Omental fat pad (tissue), 4 donors: ENCODE measurements around the gene RNU4-1. TPM values are rescaled to one million over a fixed set of nuclear protein-coding genes. Genes with fewer than 3 reads are reported as not detected.

ENCODE experiments used
- ATAC-seq: fragments of 150-250 bp; one replicate; pipeline ENCODE4 v1.9.1; 2016; ENCODE audit warnings: mild to moderate bottlenecking, moderate library complexity; ENCODE audit not compliant: low FRiP score
- DNase-seq: peaks from one replicate; pipeline ENCODE4 v3.0.0-alpha.2; 2019; ENCODE audit warnings: low spot score
- total RNA-seq, 4 donors: library from RNA; depleted of rRNA; stranded (reverse); fragments of >200 nt; gene quantifications; one replicate each; pipeline ENCODE4 v1.1.0, GENCODE V29; 2016
- TF ChIP-seq, protein P1 (sequence below), 3 donors: fragments of 450-650 bp; IDR thresholded peaks; one replicate each; pipeline ENCODE4 v1.5.1; 2016 to 2017; ENCODE audit warnings: antibody characterized with exemption in 3 of 3, mild to moderate bottlenecking in 3 of 3, moderate library complexity in 2 of 3

Gene RNU4-1
- total RNA-seq, 4 donors from 2014 or later = under 0.01 TPM; not detected in 2

DNA sequence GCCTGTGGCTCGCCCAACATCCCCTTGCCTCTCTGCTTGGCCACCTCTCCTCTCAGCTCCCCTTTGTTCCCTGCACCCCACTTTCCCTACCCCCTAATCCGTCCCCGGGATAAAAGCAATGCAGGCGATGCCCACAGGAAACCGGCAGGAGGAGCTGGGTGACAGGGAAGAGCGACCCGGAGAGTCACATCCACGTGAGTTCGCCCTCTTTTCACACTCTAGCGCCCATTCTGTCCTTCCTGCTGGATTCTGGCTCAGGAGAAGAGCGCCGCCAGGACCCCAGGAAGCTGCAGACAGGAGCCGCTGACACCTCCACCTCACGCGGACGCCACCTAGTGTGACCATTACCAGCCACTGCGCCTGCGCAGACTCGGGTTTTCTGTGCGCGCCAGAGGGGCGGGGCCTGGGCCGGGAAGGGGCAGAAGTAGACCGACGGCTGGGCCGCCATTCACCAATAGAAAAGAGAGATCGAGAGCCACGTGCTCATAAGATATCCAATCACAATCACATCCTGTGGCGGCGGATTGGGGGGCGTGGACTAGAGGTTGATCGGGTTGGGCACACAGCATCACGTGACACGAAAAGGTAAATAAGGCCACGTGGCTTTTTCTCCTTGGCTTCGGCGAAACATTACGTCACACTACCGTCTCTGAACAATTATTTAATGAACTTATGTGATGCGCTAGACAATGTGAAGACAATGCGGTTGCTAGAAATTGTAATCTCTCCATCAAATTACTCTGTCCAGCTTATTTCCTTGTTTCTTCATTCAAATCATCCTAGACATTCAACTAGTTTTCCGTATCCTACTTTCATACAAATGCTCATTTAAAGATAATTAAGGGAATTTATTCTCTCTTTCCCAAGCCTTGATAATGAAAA is 24.4 kb upstream of the RNU4-1 start:
- peak; percentile 99 for DNase-seq
- peak; percentile 99 for ATAC-seq
- TF ChIP-seq, protein P1, sequence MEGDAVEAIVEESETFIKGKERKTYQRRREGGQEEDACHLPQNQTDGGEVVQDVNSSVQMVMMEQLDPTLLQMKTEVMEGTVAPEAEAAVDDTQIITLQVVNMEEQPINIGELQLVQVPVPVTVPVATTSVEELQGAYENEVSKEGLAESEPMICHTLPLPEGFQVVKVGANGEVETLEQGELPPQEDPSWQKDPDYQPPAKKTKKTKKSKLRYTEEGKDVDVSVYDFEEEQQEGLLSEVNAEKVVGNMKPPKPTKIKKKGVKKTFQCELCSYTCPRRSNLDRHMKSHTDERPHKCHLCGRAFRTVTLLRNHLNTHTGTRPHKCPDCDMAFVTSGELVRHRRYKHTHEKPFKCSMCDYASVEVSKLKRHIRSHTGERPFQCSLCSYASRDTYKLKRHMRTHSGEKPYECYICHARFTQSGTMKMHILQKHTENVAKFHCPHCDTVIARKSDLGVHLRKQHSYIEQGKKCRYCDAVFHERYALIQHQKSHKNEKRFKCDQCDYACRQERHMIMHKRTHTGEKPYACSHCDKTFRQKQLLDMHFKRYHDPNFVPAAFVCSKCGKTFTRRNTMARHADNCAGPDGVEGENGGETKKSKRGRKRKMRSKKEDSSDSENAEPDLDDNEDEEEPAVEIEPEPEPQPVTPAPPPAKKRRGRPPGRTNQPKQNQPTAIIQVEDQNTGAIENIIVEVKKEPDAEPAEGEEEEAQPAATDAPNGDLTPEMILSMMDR (IDR thresholded peaks at IDR 0.05) = peak in 1 of 3 donors; percentile 5

DNA sequence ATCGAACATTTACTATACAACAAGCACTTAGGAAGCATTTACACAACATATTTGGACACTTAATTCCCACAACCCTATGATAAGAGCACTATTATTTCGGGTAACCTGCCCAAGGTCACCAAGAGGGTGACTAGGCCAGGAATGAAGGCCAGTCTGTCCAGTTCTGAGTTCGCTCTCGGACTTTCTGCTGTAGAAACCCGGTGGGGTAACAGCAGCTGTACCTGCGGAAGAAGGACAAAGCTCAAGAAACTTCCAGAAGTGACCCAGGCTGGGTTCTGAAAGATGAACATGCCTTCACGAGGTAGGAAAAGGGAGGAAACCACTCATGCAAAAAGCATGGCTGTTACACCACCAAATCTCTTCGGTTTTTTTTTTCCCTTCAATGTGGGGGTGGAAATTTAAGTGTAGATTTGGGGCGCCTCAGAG is 23.8 kb upstream of the RNU4-1 start:
- peak; percentile 2 for ATAC-seq
- TF ChIP-seq, protein P1 (IDR thresholded peaks at IDR 0.05) = no peak
- no peak for DNase-seq

- TF ChIP-seq, protein P1 (IDR thresholded peaks at IDR 0.05) = no peak
- ATAC-seq (no peak), DNase-seq (no peak)
Measured at GRCh38 chr12:120314220-120314619, 21.2 kb upstream of the RNU4-1 start.

- peak; percentile 89 for DNase-seq
- ATAC-seq = peak; percentile 91
- TF ChIP-seq, protein P1 (IDR thresholded peaks at IDR 0.05) = no peak
Measured at GRCh38 chr12:120301962-120302815, 9.2 kb upstream of the RNU4-1 start, which contains the start of gene SIRT4. TSS of gene SIRT4 (plus strand) at chr12:120302321. CDS start at chr12:120303562, 1,241 bp downstream.

GRCh38 chr12:120292411-120292660 is 701 bp downstream of the RNU4-1 start:
- no peak for DNase-seq
- TF ChIP-seq, protein P1 (IDR thresholded peaks at IDR 0.05) = no peak
- no peak for ATAC-seq

GRCh38 chr12:120290609-120291305 is 2.3 kb downstream of the RNU4-1 start:
- ATAC-seq (no peak), DNase-seq (no peak)
- TF ChIP-seq, protein P1 (IDR thresholded peaks at IDR 0.05) = no peak
